ENCODE measurements around the gene L3MBTL1.

DNA sequence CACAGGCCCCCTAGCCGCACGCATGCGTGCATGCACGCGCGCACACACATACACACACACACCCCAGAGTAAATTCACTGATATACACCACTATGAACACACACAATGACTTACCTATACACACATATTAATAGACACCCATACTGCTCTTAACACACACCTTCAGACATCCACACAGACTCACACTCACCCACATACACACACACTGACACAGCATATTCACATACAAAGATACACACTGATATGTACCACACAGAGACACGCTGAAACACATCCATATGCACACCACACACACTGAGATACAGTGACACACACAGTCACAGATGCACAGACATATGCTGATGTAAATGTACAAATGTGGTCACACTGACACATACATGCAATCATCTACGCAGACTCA, 57.0 kb downstream of the L3MBTL1 start:
- TF ChIP-seq JUND (IDR thresholded peaks at IDR 0.05) (no peak), POLR2AphosphoS5 (IDR thresholded peaks at IDR 0.05; ENCODE audit: low read depth, low read length) (no peak), POLR2A (IDR thresholded peaks at IDR 0.05; ENCODE audit: borderline replicate concordance, extremely low read depth, insufficient read depth, insufficient read length) (no peak)
- TF ChIP-seq, protein P1, sequence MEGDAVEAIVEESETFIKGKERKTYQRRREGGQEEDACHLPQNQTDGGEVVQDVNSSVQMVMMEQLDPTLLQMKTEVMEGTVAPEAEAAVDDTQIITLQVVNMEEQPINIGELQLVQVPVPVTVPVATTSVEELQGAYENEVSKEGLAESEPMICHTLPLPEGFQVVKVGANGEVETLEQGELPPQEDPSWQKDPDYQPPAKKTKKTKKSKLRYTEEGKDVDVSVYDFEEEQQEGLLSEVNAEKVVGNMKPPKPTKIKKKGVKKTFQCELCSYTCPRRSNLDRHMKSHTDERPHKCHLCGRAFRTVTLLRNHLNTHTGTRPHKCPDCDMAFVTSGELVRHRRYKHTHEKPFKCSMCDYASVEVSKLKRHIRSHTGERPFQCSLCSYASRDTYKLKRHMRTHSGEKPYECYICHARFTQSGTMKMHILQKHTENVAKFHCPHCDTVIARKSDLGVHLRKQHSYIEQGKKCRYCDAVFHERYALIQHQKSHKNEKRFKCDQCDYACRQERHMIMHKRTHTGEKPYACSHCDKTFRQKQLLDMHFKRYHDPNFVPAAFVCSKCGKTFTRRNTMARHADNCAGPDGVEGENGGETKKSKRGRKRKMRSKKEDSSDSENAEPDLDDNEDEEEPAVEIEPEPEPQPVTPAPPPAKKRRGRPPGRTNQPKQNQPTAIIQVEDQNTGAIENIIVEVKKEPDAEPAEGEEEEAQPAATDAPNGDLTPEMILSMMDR (IDR thresholded peaks at IDR 0.05 in 2 of 3, conservative IDR thresholded peaks at IDR 0.05 in 1 of 3; ENCODE audit: borderline replicate concordance in 1 of 3, insufficient read depth in 1 of 3, low read depth in 2 of 3, low read length in 2 of 3) = no peak
- TF ChIP-seq, protein P2, sequence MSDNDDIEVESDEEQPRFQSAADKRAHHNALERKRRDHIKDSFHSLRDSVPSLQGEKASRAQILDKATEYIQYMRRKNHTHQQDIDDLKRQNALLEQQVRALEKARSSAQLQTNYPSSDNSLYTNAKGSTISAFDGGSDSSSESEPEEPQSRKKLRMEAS (IDR thresholded peaks at IDR 0.05) = no peak
- TF ChIP-seq, protein P3, sequence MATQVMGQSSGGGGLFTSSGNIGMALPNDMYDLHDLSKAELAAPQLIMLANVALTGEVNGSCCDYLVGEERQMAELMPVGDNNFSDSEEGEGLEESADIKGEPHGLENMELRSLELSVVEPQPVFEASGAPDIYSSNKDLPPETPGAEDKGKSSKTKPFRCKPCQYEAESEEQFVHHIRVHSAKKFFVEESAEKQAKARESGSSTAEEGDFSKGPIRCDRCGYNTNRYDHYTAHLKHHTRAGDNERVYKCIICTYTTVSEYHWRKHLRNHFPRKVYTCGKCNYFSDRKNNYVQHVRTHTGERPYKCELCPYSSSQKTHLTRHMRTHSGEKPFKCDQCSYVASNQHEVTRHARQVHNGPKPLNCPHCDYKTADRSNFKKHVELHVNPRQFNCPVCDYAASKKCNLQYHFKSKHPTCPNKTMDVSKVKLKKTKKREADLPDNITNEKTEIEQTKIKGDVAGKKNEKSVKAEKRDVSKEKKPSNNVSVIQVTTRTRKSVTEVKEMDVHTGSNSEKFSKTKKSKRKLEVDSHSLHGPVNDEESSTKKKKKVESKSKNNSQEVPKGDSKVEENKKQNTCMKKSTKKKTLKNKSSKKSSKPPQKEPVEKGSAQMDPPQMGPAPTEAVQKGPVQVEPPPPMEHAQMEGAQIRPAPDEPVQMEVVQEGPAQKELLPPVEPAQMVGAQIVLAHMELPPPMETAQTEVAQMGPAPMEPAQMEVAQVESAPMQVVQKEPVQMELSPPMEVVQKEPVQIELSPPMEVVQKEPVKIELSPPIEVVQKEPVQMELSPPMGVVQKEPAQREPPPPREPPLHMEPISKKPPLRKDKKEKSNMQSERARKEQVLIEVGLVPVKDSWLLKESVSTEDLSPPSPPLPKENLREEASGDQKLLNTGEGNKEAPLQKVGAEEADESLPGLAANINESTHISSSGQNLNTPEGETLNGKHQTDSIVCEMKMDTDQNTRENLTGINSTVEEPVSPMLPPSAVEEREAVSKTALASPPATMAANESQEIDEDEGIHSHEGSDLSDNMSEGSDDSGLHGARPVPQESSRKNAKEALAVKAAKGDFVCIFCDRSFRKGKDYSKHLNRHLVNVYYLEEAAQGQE (IDR thresholded peaks at IDR 0.05; ENCODE audit: low read depth) = no peak

All from HCT116 (cell line).